Activated CD4-positive, alpha-beta T cell treated with anti-CD3 and anti-CD28 coated beads, Interleukin-10, Interleukin-2, amounts not matched to agents 100 ng/mL and 50 ng/mL, durations not matched to agents 16 hours and 8 hours (primary cell): ENCODE results near the gene GRHPR.
"Not testable (repeated sequence)": the region's sequence is repeated elsewhere in the genome, so short reads cannot be mapped to it uniquely, and the experiment has no call there.

Experiments used
- DNase-seq: peaks from one replicate; pipeline ENCODE4 v3.0.0-alpha.2; 2020

The GRHPR gene

GRCh38 chr9:37424204-37424685 lies 1.7 kb downstream of the GRHPR start:
- DNase-seq = no peak

GRCh38 chr9:37424686-37425297 lies 2.3 kb downstream of the GRHPR start:
- no peak for DNase-seq

- DNase-seq = no peak
Observed at GRCh38 chr9:37425298-37425752, 2.8 kb downstream of the GRHPR start.

GRCh38 chr9:37426431-37426830 lies 3.9 kb downstream of the GRHPR start:
- not testable (repeated sequence) for DNase-seq

- no peak for DNase-seq
Observed at GRCh38 chr9:37426846-37427245, 4.3 kb downstream of the GRHPR start.

- DNase-seq = no peak
Observed at GRCh38 chr9:37428345-37428744, 5.8 kb downstream of the GRHPR start.

- DNase-seq = no peak
Observed at GRCh38 chr9:37429441-37430285, 7.2 kb downstream of the GRHPR start.

GRCh38 chr9:37430841-37431597 lies 8.5 kb downstream of the GRHPR start:
- no peak for DNase-seq

- no peak for DNase-seq
Observed at GRCh38 chr9:37432020-37432419, 9.5 kb downstream of the GRHPR start.

GRCh38 chr9:37433867-37434371 lies 11.4 kb downstream of the GRHPR start:
- no peak for DNase-seq

- no peak for DNase-seq
Observed at GRCh38 chr9:37436540-37436939, 14.0 kb downstream of the GRHPR start.

- DNase-seq = no peak
Observed at GRCh38 chr9:37437010-37437409, 14.5 kb downstream of the GRHPR start.

- DNase-seq = no peak
Observed at GRCh38 chr9:37437621-37438020, 15.1 kb downstream of the GRHPR start.

GRCh38 chr9:37438359-37438758 lies 15.9 kb downstream of the GRHPR start:
- DNase-seq = no peak

- DNase-seq = no peak
Observed at GRCh38 chr9:37441776-37442370, 19.4 kb downstream of the GRHPR start.

- no peak for DNase-seq
Observed at GRCh38 chr9:37442556-37442955, 20.1 kb downstream of the GRHPR start.

- no peak for DNase-seq
Observed at GRCh38 chr9:37443566-37443965, 21.1 kb downstream of the GRHPR start.

- DNase-seq = no peak
Observed at GRCh38 chr9:37444890-37445289, 22.4 kb downstream of the GRHPR start.

GRCh38 chr9:37445832-37446231 lies 23.3 kb downstream of the GRHPR start:
- no peak for DNase-seq

GRCh38 chr9:37446401-37446800 lies 23.9 kb downstream of the GRHPR start:
- no peak for DNase-seq

GRCh38 chr9:37447111-37447510 lies 24.6 kb downstream of the GRHPR start:
- DNase-seq = no peak

GRCh38 chr9:37449862-37450632 lies 27.6 kb downstream of the GRHPR start:
- DNase-seq = no peak
